Osteoblast (primary cell): ENCODE measurements around the gene SLC18A2. TPM values are rescaled to one million over a fixed set of nuclear protein-coding genes. Genes with fewer than 3 reads are reported as not detected.

Experiments used
- DNase-seq: peaks from one replicate; pipeline ENCODE4 v3.0.0; 2011; ENCODE audit warnings: low spot score, mixed read lengths; ENCODE audit not compliant: insufficient read length; ENCODE audit errors: missing footprints
- H2AFZ ChIP-seq: 2 replicates; pipeline ENCODE4 v1.6.0; 2011; ENCODE audit warnings: mild to moderate bottlenecking, low read length
- H3K27ac ChIP-seq: 2 replicates; pipeline ENCODE4 v1.5.1; 2011; ENCODE audit warnings: mild to moderate bottlenecking, low read depth, low read length, moderate library complexity
- H3K27me3 ChIP-seq: 2 replicates; pipeline ENCODE4 v1.6.0; 2012; ENCODE audit warnings: mild to moderate bottlenecking, control low read depth, inconsistent platforms, low read length, moderate library complexity; ENCODE audit not compliant: insufficient read depth
- H3K36me3 ChIP-seq: 2 replicates; pipeline ENCODE4 v1.5.1; 2011; ENCODE audit warnings: mild to moderate bottlenecking, low read length, control low read depth, moderate library complexity; ENCODE audit not compliant: insufficient read depth
- H3K4me1 ChIP-seq: 2 replicates; pipeline ENCODE4 v1.5.1; 2011; ENCODE audit warnings: mild to moderate bottlenecking, low read length, control low read depth, moderate library complexity; ENCODE audit not compliant: insufficient read depth
- H3K4me2 ChIP-seq: 2 replicates; pipeline ENCODE4 v1.6.0; 2011; ENCODE audit warnings: mild to moderate bottlenecking, low read length; ENCODE audit not compliant: insufficient read depth
- H3K4me3 ChIP-seq: fragments of 200-600 bp; sonication (generic); 3 replicates; pipeline ENCODE4 v1.5.1; 2012; ENCODE audit warnings: mild to moderate bottlenecking, low read length, inconsistent platforms; ENCODE audit not compliant: insufficient read depth
- H3K79me2 ChIP-seq: 2 replicates; pipeline ENCODE4 v1.6.0; 2012; ENCODE audit warnings: mild to moderate bottlenecking, low read length, control low read depth, inconsistent platforms; ENCODE audit not compliant: insufficient read depth
- H3K9me3 ChIP-seq: 2 replicates; pipeline ENCODE4 v1.5.1; 2011; ENCODE audit warnings: low read depth, low read length, control low read depth
- H4K20me1 ChIP-seq: 2 replicates; pipeline ENCODE4 v1.6.0; 2012; ENCODE audit warnings: mild to moderate bottlenecking, low read length, control low read depth; ENCODE audit not compliant: insufficient read depth
- total RNA-seq: library from RNA; depleted of rRNA; stranded (reverse); fragments of >200 nt; gene quantifications from 2 replicates; pipeline ENCODE4 v1.2.3, GENCODE V29; 2012
- TF ChIP-seq, protein P1 (sequence below): IDR thresholded peaks from 2 replicates; pipeline ENCODE4 v1.5.1; 2011; ENCODE audit warnings: mild to moderate bottlenecking, low read depth, low read length, moderate library complexity; ENCODE audit errors: extremely low read depth

The SLC18A2 gene
- under 0.01 TPM in 1 of 2 replicates, not detected in the other for total RNA-seq

DNA sequence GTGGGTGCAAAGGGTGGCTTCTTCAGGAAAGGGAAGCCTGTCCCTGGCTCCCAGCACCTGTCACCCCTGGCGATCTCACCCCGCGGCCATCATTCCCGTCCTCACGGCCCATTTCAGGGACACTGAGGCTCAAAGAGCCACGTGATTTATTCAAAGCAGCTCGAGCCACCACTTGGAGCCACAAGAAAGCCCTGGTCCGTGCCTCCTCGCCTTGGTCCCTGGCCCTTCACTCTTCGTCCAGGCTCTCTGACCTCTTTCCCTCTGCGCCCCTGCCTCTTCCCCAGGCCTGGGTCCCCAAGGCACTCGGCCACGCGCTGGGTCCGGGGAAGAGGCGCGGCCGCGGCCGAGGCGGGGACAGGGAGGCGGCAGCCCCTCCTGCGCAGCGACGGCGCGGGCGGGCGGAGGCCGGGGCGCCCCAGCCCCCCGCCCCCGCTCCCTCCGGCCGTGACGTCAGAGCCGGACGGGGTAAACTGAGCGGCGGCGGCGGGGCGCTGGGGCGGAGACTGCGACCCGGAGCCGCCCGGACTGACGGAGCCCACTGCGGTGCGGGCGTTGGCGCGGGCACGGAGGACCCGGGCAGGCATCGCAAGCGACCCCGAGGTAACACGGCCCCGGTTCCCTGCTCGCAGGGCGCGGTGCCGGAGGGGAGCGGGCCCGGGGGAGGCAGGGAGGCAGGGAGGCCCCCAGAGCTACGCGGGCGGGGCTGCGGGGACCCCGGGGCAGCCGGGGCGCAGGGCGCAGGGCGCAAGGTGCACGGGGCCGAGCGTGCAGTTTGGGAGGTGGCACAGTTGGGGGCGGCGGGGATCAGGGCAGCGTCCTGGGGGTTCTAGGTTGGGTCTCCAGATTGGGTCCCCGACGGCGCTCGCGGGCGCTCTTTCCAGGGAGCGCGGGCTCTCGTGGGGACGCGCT, at the start of gene SLC18A2:
Gene SLC18A2, plus strand, starts transcription at position 494 of the 909 bp plus-strand sequence. CDS start 580 bp downstream, outside the sequence.
- H3K27ac ChIP-seq: no peak within 1 kb of the TSS
- peaks cover 28% of the 10 kb centered on the region for H3K27me3 ChIP-seq
- no peaks in the 10 kb centered on the region for H3K9me3 ChIP-seq
- H3K4me3 ChIP-seq: no peak within 1 kb of the TSS
- H3K36me3 ChIP-seq: no peaks in the 10 kb centered on the region
- no peak within 1 kb of the TSS for H3K4me2 ChIP-seq
- H2AFZ ChIP-seq: no peak within 1 kb of the TSS
- no peaks in the 10 kb centered on the region for H3K79me2 ChIP-seq
- H4K20me1 ChIP-seq: no peaks in the 10 kb centered on the region
- H3K4me1 ChIP-seq: no peaks in the 10 kb centered on the region
- DNase-seq: peak; percentile 69
- TF ChIP-seq, protein P1, sequence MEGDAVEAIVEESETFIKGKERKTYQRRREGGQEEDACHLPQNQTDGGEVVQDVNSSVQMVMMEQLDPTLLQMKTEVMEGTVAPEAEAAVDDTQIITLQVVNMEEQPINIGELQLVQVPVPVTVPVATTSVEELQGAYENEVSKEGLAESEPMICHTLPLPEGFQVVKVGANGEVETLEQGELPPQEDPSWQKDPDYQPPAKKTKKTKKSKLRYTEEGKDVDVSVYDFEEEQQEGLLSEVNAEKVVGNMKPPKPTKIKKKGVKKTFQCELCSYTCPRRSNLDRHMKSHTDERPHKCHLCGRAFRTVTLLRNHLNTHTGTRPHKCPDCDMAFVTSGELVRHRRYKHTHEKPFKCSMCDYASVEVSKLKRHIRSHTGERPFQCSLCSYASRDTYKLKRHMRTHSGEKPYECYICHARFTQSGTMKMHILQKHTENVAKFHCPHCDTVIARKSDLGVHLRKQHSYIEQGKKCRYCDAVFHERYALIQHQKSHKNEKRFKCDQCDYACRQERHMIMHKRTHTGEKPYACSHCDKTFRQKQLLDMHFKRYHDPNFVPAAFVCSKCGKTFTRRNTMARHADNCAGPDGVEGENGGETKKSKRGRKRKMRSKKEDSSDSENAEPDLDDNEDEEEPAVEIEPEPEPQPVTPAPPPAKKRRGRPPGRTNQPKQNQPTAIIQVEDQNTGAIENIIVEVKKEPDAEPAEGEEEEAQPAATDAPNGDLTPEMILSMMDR: no peak

DNA sequence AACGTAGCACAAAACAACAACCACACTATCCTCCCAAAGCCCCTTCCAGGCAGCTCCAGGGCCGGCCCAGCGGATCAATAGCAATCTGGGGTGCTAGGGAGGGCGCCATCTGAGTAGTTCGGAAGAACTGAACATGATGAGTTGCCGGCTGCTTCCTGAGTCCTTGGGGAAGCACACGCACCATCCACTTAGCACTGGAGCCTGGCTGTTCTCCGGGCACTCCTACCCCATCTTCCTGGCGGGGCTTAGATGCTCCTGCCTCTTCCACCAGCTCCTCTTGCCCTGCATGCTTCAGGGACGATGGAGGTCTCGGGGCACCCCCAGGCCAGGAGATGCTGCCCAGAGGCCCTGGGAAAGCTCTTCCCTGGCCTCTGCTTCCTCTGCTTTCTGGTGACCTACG, 43.7 kb upstream of the SLC18A2 start, which contains the start of gene KCNK18:
Gene KCNK18, plus strand, starts transcription at position 301 of the 400 bp plus-strand sequence. Its CDS starts 0 bp downstream, at position 301.
- H4K20me1 ChIP-seq: no peaks in the 10 kb centered on the region
- H3K79me2 ChIP-seq: no peaks in the 10 kb centered on the region
- no peak within 1 kb of the TSS for H2AFZ ChIP-seq
- H3K4me2 ChIP-seq: no peak within 1 kb of the TSS
- H3K27me3 ChIP-seq: no peaks in the 10 kb centered on the region
- no peaks in the 10 kb centered on the region for H3K4me1 ChIP-seq
- no peak within 1 kb of the TSS for H3K4me3 ChIP-seq
- no peaks in the 10 kb centered on the region for H3K36me3 ChIP-seq
- H3K9me3 ChIP-seq: no peaks in the 10 kb centered on the region
- no peak for DNase-seq
- H3K27ac ChIP-seq: no peak within 1 kb of the TSS
- TF ChIP-seq, protein P1: no peak

DNA sequence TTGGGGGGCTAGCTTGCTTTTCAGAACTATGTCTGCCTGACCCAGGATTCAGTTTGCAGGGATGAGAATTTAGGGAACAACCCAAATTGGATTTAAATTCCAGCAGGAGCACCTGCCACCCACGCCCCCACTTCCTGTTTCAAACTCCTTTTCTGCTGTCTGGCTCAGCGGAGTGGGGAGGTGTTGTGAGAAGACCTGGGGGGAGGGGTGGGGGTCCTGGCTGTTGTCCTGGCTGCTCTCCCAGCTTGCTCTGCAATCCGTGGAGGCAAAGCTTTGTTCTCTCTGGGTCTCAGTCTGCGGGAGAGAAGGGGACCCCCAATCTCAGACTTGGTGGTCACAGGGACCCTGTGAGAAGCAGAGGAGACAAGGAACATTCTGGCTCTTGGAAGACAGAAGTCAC, 42.8 kb upstream of the SLC18A2 start:
- TF ChIP-seq, protein P1: no peak
- DNase-seq: no peak
- Histone ChIP-seq H3K4me2 (no peak overlapping the region), H2AFZ (no peak overlapping the region), H3K4me3 (no peak overlapping the region), H3K9me3 (no peaks in the 10 kb centered on the region), H3K27me3 (no peaks in the 10 kb centered on the region), H3K27ac (no peak overlapping the region), H4K20me1 (no peaks in the 10 kb centered on the region), H3K36me3 (no peaks in the 10 kb centered on the region), H3K79me2 (no peaks in the 10 kb centered on the region), H3K4me1 (no peaks in the 10 kb centered on the region)

DNA sequence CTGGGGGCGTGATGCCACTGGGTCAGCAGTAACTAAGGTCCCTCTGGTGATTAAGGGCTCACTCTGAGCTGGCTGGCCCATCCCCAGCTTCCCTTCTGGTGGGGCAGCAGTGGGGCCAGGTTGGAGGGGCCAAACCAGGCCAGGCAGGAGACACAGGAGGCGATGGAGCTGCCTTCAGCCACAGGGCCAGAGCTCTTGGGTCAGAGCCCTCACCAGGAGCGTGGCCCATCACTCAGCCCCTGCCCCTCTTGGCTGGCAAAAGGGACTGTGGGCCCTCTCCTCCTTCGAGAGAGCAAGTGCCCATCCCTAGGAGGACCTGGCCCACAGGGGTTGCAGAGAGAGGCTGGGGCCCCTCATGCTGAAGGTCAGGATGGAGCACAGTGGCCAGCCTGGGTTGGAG, 39.1 kb upstream of the SLC18A2 start:
- Histone ChIP-seq H3K27me3 (no peaks in the 10 kb centered on the region), H3K4me1 (no peaks in the 10 kb centered on the region), H3K4me2 (no peak overlapping the region), H3K4me3 (no peak overlapping the region), H3K9me3 (no peaks in the 10 kb centered on the region), H4K20me1 (no peaks in the 10 kb centered on the region), H2AFZ (no peak overlapping the region), H3K79me2 (no peaks in the 10 kb centered on the region), H3K27ac (no peak overlapping the region), H3K36me3 (no peaks in the 10 kb centered on the region)
- no peak for DNase-seq
- TF ChIP-seq, protein P1: no peak
